ENCODE measurements around the gene PPP1R8. TPM values are rescaled to one million over a fixed set of nuclear protein-coding genes. Genes with fewer than 3 reads are reported as not detected.
"Not testable (repeated sequence)": the region's sequence is repeated elsewhere in the genome, so short reads cannot be mapped to it uniquely, and the experiment has no call there.

The PPP1R8 gene
- total and polyA plus RNA-seq, 4 donors = 3.1 to 20.5 (median 17.5) TPM

- H3K4me3 ChIP-seq (ENCODE audit: low read depth in 1 of 3, low read length in 3 of 3); H3K27me3 ChIP-seq (ENCODE audit: control insufficient read depth in 4 of 4, insufficient read depth in 4 of 4, low read length in 3 of 4); H3K9me3 ChIP-seq (ENCODE audit: control insufficient read depth in 4 of 4, low read length in 3 of 4); DNase-seq (ENCODE audit: low spot score); H3K27ac ChIP-seq (ENCODE audit: low read depth in 1 of 2, low read length in 2 of 2); H3K4me1 ChIP-seq (ENCODE audit: control insufficient read depth in 4 of 4, insufficient read depth in 4 of 4, low read length in 3 of 4); H3K36me3 ChIP-seq (ENCODE audit: control insufficient read depth in 4 of 4, insufficient read depth in 3 of 4, low read depth in 1 of 4, low read length in 3 of 4); H3K9ac ChIP-seq (ENCODE audit: low read depth in 1 of 2, low read length in 2 of 2): not testable (repeated sequence)
- WGBS = 94% methylated on average over 7 of the region's 7 CpGs
Measured at GRCh38 chr1:27871076-27871475, 40.5 kb downstream of the PPP1R8 start.

DNA sequence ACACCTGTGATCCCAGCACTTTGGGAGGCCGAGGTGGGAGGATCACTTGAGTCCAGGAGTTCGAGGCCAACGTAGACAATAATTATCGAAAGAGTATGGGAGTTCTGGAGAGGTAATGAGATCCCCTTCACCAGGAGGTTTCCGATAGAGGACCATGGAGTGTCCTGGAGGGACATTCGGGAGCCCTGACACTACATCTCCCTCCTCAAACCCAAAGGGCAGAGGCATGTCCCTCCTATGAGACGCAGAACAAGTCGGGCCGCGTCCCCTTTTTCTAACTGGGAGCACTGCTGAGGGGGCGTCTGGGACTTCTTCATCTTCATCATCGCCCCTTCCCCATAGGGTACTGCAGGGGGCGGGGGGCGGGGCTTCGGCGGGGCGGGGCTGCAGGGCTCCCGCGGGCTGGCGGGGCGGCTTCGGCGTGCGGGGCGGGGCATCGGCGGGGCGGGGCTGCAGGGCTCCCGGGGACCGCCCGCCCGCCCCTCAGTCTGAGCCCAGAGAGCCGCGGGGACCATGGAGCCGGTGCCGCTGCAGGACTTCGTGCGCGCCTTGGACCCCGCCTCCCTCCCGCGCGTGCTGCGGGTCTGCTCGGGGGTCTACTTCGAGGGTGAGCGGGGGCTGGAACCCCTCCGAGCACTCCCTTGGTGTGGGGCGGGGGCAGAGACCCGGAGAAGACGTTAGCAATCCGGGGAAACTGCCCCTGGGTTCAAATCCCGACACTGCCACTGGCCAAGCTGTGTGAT lies 41.6 kb downstream of the PPP1R8 start, which contains the start of gene THEMIS2:
THEMIS2 (plus strand) TSS at position 486 of the 743 bp plus-strand sequence; CDS start at position 514, 28 bp downstream.
- H3K4me1 ChIP-seq (ENCODE audit: control insufficient read depth in 4 of 4, insufficient read depth in 4 of 4, low read length in 3 of 4) = peaks cover 0 to 7% (median 5%) of the 10 kb centered on the region in 4 donors
- 11% methylated on average over 53 of the region's 53 CpGs for WGBS

GRCh38 chr1:27872802-27873551 lies 42.4 kb downstream of the PPP1R8 start:
- Histone ChIP-seq H3K27ac (ENCODE audit: low read depth in 1 of 2, low read length in 2 of 2) (peak overlapping the region; percentile 66 to 70), H3K27me3 (ENCODE audit: control insufficient read depth in 4 of 4, insufficient read depth in 4 of 4, low read length in 3 of 4) (no peaks in the 10 kb centered on the region), H3K4me3 (ENCODE audit: low read depth in 1 of 3, low read length in 3 of 3) (peak overlapping the region; percentile 66 to 77 (median 69)), H3K9me3 (ENCODE audit: control insufficient read depth in 4 of 4, low read length in 3 of 4) (no peaks in the 10 kb centered on the region), H3K4me1 (ENCODE audit: control insufficient read depth in 4 of 4, insufficient read depth in 4 of 4, low read length in 3 of 4) (peaks cover 0 to 7% (median 5%) of the 10 kb centered on the region in 4 donors), H3K9ac (ENCODE audit: low read depth in 1 of 2, low read length in 2 of 2) (peak overlapping the region; percentile 11 to 22), H3K36me3 (ENCODE audit: control insufficient read depth in 4 of 4, insufficient read depth in 3 of 4, low read depth in 1 of 4, low read length in 3 of 4) (no peaks in the 10 kb centered on the region)
- no peak for DNase-seq (ENCODE audit: low spot score)
- WGBS = 20% methylated on average over 38 of the region's 38 CpGs
- TF ChIP-seq YY1 (IDR thresholded peaks at IDR 0.05) (no peak), GABPA (IDR thresholded peaks at IDR 0.05 in 1 of 2, conservative IDR thresholded peaks at IDR 0.05 in 1 of 2) (no peak), RXRA (IDR thresholded peaks at IDR 0.05) (no peak), EGR1 (IDR thresholded peaks at IDR 0.05; ENCODE audit: low read depth in 2 of 2) (no peak), HNF4A (conservative IDR thresholded peaks at IDR 0.05) (no peak), FOXA2 (IDR thresholded peaks at IDR 0.05) (no peak), HNF4G (IDR thresholded peaks at IDR 0.05) (no peak), SP1 (IDR thresholded peaks at IDR 0.05) (no peak), TAF1 (conservative IDR thresholded peaks at IDR 0.05) (no peak), NR2F2 (IDR thresholded peaks at IDR 0.05) (no peak), JUND (IDR thresholded peaks at IDR 0.05) (no peak), CTCF (IDR thresholded peaks at IDR 0.05; ENCODE audit: low read depth, low read length, missing input control) (no peak), RAD21 (IDR thresholded peaks at IDR 0.05) (no peak), FOXA1 (IDR thresholded peaks at IDR 0.05) (no peak)
- TF ChIP-seq, protein P1, sequence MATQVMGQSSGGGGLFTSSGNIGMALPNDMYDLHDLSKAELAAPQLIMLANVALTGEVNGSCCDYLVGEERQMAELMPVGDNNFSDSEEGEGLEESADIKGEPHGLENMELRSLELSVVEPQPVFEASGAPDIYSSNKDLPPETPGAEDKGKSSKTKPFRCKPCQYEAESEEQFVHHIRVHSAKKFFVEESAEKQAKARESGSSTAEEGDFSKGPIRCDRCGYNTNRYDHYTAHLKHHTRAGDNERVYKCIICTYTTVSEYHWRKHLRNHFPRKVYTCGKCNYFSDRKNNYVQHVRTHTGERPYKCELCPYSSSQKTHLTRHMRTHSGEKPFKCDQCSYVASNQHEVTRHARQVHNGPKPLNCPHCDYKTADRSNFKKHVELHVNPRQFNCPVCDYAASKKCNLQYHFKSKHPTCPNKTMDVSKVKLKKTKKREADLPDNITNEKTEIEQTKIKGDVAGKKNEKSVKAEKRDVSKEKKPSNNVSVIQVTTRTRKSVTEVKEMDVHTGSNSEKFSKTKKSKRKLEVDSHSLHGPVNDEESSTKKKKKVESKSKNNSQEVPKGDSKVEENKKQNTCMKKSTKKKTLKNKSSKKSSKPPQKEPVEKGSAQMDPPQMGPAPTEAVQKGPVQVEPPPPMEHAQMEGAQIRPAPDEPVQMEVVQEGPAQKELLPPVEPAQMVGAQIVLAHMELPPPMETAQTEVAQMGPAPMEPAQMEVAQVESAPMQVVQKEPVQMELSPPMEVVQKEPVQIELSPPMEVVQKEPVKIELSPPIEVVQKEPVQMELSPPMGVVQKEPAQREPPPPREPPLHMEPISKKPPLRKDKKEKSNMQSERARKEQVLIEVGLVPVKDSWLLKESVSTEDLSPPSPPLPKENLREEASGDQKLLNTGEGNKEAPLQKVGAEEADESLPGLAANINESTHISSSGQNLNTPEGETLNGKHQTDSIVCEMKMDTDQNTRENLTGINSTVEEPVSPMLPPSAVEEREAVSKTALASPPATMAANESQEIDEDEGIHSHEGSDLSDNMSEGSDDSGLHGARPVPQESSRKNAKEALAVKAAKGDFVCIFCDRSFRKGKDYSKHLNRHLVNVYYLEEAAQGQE (IDR thresholded peaks at IDR 0.05) = no peak

More for the DNA sequence above, 41.6 kb downstream of the PPP1R8 start, which contains the start of gene THEMIS2:
- Histone ChIP-seq H3K4me3 (ENCODE audit: low read depth in 1 of 3, low read length in 3 of 3) (peak within 1 kb of the TSS; percentile 66 to 77 (median 69)), H3K27me3 (ENCODE audit: control insufficient read depth in 4 of 4, insufficient read depth in 4 of 4, low read length in 3 of 4) (no peaks in the 10 kb centered on the region), H3K9ac (ENCODE audit: low read depth in 1 of 2, low read length in 2 of 2) (peak within 1 kb of the TSS; percentile 11 to 22), H3K27ac (ENCODE audit: low read depth in 1 of 2, low read length in 2 of 2) (peak within 1 kb of the TSS; percentile 66 to 70), H3K36me3 (ENCODE audit: control insufficient read depth in 4 of 4, insufficient read depth in 3 of 4, low read depth in 1 of 4, low read length in 3 of 4) (no peaks in the 10 kb centered on the region), H3K9me3 (ENCODE audit: control insufficient read depth in 4 of 4, low read length in 3 of 4) (no peaks in the 10 kb centered on the region)
- peak; percentile 86 for DNase-seq (ENCODE audit: low spot score)
- no peak for TF ChIP-seq HNF4G (IDR thresholded peaks at IDR 0.05)
- TF ChIP-seq, protein P2, sequence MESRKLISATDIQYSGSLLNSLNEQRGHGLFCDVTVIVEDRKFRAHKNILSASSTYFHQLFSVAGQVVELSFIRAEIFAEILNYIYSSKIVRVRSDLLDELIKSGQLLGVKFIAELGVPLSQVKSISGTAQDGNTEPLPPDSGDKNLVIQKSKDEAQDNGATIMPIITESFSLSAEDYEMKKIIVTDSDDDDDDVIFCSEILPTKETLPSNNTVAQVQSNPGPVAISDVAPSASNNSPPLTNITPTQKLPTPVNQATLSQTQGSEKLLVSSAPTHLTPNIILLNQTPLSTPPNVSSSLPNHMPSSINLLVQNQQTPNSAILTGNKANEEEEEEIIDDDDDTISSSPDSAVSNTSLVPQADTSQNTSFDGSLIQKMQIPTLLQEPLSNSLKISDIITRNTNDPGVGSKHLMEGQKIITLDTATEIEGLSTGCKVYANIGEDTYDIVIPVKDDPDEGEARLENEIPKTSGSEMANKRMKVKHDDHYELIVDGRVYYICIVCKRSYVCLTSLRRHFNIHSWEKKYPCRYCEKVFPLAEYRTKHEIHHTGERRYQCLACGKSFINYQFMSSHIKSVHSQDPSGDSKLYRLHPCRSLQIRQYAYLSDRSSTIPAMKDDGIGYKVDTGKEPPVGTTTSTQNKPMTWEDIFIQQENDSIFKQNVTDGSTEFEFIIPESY (IDR thresholded peaks at IDR 0.05) = no peak
- TF ChIP-seq RXRA (IDR thresholded peaks at IDR 0.05) = no peak
- TF ChIP-seq HNF4A (conservative IDR thresholded peaks at IDR 0.05) = no peak
- TF ChIP-seq NR2F2 (IDR thresholded peaks at IDR 0.05) = no peak
- no peak for TF ChIP-seq GABPA (IDR thresholded peaks at IDR 0.05 in 1 of 2, conservative IDR thresholded peaks at IDR 0.05 in 1 of 2)
